IMR-90 (cell line): ENCODE measurements around the gene DOCK2. TPM values are rescaled to one million over a fixed set of nuclear protein-coding genes. Genes with fewer than 3 reads are reported as not detected.

Experiments
- ATAC-seq: fragments of 200-7000 bp; cut with Tn5 transposase; 2 replicates; pipeline ENCODE4 v1.9.1; 2020; ENCODE audit warnings: low read depth, mild to moderate bottlenecking, moderate library complexity
- BruUV-seq: library from RNA; stranded (reverse); fragments of 400-500 nt; replicated peaks from 2 replicates; lab custom pipeline; 2021; lab: Mats Ljungman, UMichigan
- CTCF ChIA-PET: fragments of 300-600 bp; formaldehyde crosslinking; extraction: SDS; loops from one replicate; lab custom pipeline; 2021; ENCODE audit warnings: antibody characterized with exemption; lab: Yijun Ruan, JAX
- POLR2A ChIA-PET: fragments of 300-600 bp; sonication (Branson Sonifier 250); formaldehyde crosslinking; loops from one replicate; lab custom pipeline; 2022; ENCODE audit warnings: antibody characterized with exemption; ENCODE audit not compliant: unreplicated experiment; lab: Charles Lee
- DNase-seq: peaks from one replicate; pipeline ENCODE4 v3.0.0; 2013
- H2AFZ ChIP-seq: replicated peaks from 2 replicates; pipeline ENCODE3; 2013; ENCODE audit warnings: low read length, mild to moderate bottlenecking; ENCODE audit not compliant: poor library complexity
- H2AK5ac ChIP-seq: 2 replicates; pipeline ENCODE4 v1.6.1; 2013; ENCODE audit warnings: low read depth, low read length, inconsistent platforms
- H2AK9ac ChIP-seq: replicated peaks from 2 replicates; pipeline ENCODE3; 2013; ENCODE audit warnings: mild to moderate bottlenecking, low read depth, low read length, moderate library complexity; ENCODE audit not compliant: poor library complexity
- H2BK120ac ChIP-seq: 2 replicates; pipeline ENCODE4 v1.6.1; 2013; ENCODE audit warnings: low read depth, low read length, inconsistent platforms
- H2BK15ac ChIP-seq: 3 replicates; pipeline ENCODE4 v1.6.1; 2013; ENCODE audit warnings: low read depth, low read length, inconsistent platforms
- H2BK20ac ChIP-seq: 2 replicates; pipeline ENCODE4 v1.6.1; 2013; ENCODE audit warnings: low read depth, mild to moderate bottlenecking, inconsistent platforms, low read length, moderate library complexity
- H2BK5ac ChIP-seq: 2 replicates; pipeline ENCODE4 v1.6.1; 2013; ENCODE audit warnings: mild to moderate bottlenecking, low read depth, low read length, inconsistent platforms; ENCODE audit not compliant: poor library complexity, severe bottlenecking
- H3K14ac ChIP-seq: replicated peaks from 2 replicates; pipeline ENCODE4 v1.6.1; 2013; ENCODE audit warnings: low read depth, low read length, inconsistent platforms
- H3K18ac ChIP-seq: 2 replicates; pipeline ENCODE4 v1.6.1; 2013; ENCODE audit warnings: low read depth, low read length, control low read depth
- H3K23ac ChIP-seq: 2 replicates; pipeline ENCODE4 v1.6.1; 2013; ENCODE audit warnings: low read depth, low read length, inconsistent platforms
- H3K27ac ChIP-seq: 2 replicates; pipeline ENCODE4 v1.5.1; 2013; ENCODE audit warnings: mild to moderate bottlenecking, control low read depth, low read length; ENCODE audit not compliant: insufficient read depth
- H3K27me3 ChIP-seq: 2 replicates; pipeline ENCODE4 v1.6.1; 2013; ENCODE audit warnings: low read length; ENCODE audit not compliant: control insufficient read depth, insufficient read depth
- H3K36me3 ChIP-seq: 2 replicates; pipeline ENCODE4 v1.6.1; 2013; ENCODE audit warnings: low read length, mixed read lengths; ENCODE audit not compliant: control insufficient read depth, insufficient read depth
- H3K4ac ChIP-seq: 2 replicates; pipeline ENCODE4 v1.6.1; 2013; ENCODE audit warnings: low read depth, low read length, inconsistent platforms
- H3K4me1 ChIP-seq: 2 replicates; pipeline ENCODE4 v1.6.1; 2013; ENCODE audit warnings: low read length, mixed read lengths; ENCODE audit not compliant: control insufficient read depth, insufficient read depth
- H3K4me2 ChIP-seq: 2 replicates; pipeline ENCODE4 v1.6.1; 2013; ENCODE audit warnings: low read depth, mild to moderate bottlenecking, control low read depth, low read length, moderate library complexity
- H3K4me3 ChIP-seq: 2 replicates; pipeline ENCODE4 v1.5.1; 2013; ENCODE audit warnings: low read depth, mild to moderate bottlenecking, control low read depth, low read length, moderate library complexity; ENCODE audit not compliant: insufficient read depth
- H3K56ac ChIP-seq: 2 replicates; pipeline ENCODE4 v1.6.1; 2013; ENCODE audit warnings: low read length, inconsistent platforms; ENCODE audit not compliant: insufficient read depth; ENCODE audit errors: extremely low read depth
- H3K79me1 ChIP-seq, 2 experiments: 2 replicates each; pipeline ENCODE4 v1.6.1; 2013; ENCODE audit warnings: low read length in 2 of 2, inconsistent platforms in 1 of 2, low read depth in 1 of 2
- H3K9ac ChIP-seq: 2 replicates; pipeline ENCODE4 v1.6.1; 2013; ENCODE audit warnings: low read depth, low read length, control low read depth
- H3K9me1 ChIP-seq: 2 replicates; pipeline ENCODE4 v1.6.1; 2013; ENCODE audit warnings: low read length, inconsistent platforms; ENCODE audit not compliant: insufficient read depth
- H3K9me3 ChIP-seq: 2 replicates; pipeline ENCODE4 v1.6.1; 2013; ENCODE audit warnings: low read length; ENCODE audit not compliant: control insufficient read depth, insufficient read depth
- H4K20me1 ChIP-seq: 2 replicates; pipeline ENCODE4 v1.6.1; 2013; ENCODE audit warnings: low read length, inconsistent platforms; ENCODE audit not compliant: insufficient read depth
- H4K5ac ChIP-seq: 2 replicates; pipeline ENCODE4 v1.6.1; 2013; ENCODE audit warnings: mild to moderate bottlenecking, low read depth, low read length, control low read depth
- H4K8ac ChIP-seq, 2 experiments: 2 replicates each; pipeline ENCODE4 v1.6.1; 2013; ENCODE audit warnings: low read depth in 2 of 2, low read length in 2 of 2, control low read depth in 1 of 2, inconsistent platforms in 1 of 2
- H4K91ac ChIP-seq: 2 replicates; pipeline ENCODE4 v1.6.1; 2013; ENCODE audit warnings: low read depth, low read length, inconsistent platforms; ENCODE audit not compliant: insufficient read depth
- BHLHE40 ChIP-seq: fragments of 150-350 bp; IDR thresholded peaks from 2 replicates; pipeline ENCODE4 v1.6.1; 2016; ENCODE audit warnings: mild to moderate bottlenecking, low read depth, low read length
- CEBPB ChIP-seq: IDR thresholded peaks from 2 replicates; pipeline ENCODE4 v1.6.1; 2012; ENCODE audit warnings: low read depth, low read length, improper control_type of control experiment
- CHD1 ChIP-seq: IDR thresholded peaks from 2 replicates; pipeline ENCODE4 v1.6.1; 2012; ENCODE audit warnings: low read depth, low read length, improper control_type of control experiment
- CTCF ChIP-seq: conservative IDR thresholded peaks from 2 replicates; pipeline ENCODE4 v1.5.1; 2012; ENCODE audit warnings: mild to moderate bottlenecking, low read depth, low read length, improper control_type of control experiment
- ELK1 ChIP-seq: fragments of 150-350 bp; IDR thresholded peaks from 2 replicates; pipeline ENCODE4 v1.6.1; 2016; ENCODE audit warnings: low read depth, mild to moderate bottlenecking, low read length, moderate library complexity, borderline replicate concordance
- FOS ChIP-seq: fragments of 150-350 bp; IDR thresholded peaks from 2 replicates; pipeline ENCODE4 v1.6.1; 2016; ENCODE audit warnings: low read depth, low read length
- MAFK ChIP-seq: IDR thresholded peaks from 2 replicates; pipeline ENCODE4 v1.6.1; 2012; ENCODE audit warnings: low read depth, low read length, improper control_type of control experiment
- MAZ ChIP-seq: IDR thresholded peaks from 2 replicates; pipeline ENCODE4 v1.6.1; 2012; ENCODE audit warnings: low read depth, mild to moderate bottlenecking, low read length, improper control_type of control experiment, moderate library complexity, borderline replicate concordance
- MXI1 ChIP-seq: IDR thresholded peaks from 2 replicates; pipeline ENCODE4 v1.6.1; 2012; ENCODE audit warnings: low read depth, mild to moderate bottlenecking, low read length, moderate library complexity, borderline replicate concordance
- POLR2A ChIP-seq: IDR thresholded peaks from 2 replicates; pipeline ENCODE4 v1.6.1; 2012; ENCODE audit warnings: mild to moderate bottlenecking, low read depth, low read length
- RAD21 ChIP-seq: IDR thresholded peaks from 2 replicates; pipeline ENCODE4 v1.6.1; 2012; ENCODE audit warnings: low read length, improper control_type of control experiment
- RCOR1 ChIP-seq: IDR thresholded peaks from 2 replicates; pipeline ENCODE4 v1.6.1; 2012; ENCODE audit warnings: mild to moderate bottlenecking, low read length, improper control_type of control experiment; ENCODE audit not compliant: insufficient replicate concordance
- SMC3 ChIP-seq: fragments of 150-350 bp; IDR thresholded peaks from 2 replicates; pipeline ENCODE4 v1.6.1; 2016; ENCODE audit warnings: low read depth, mild to moderate bottlenecking, antibody characterized with exemption, low read length, moderate library complexity
- USF2 ChIP-seq: fragments of 150-350 bp; IDR thresholded peaks from 2 replicates; pipeline ENCODE4 v1.6.1; 2017; ENCODE audit warnings: mild to moderate bottlenecking, antibody characterized with exemption, low read length, low read depth
- WGBS, 2 experiments: methylation state at CpG; one replicate each; pipeline versions ENCODE4 v1.1.5 to v1.1.7; 2013; ENCODE audit warnings: missing lambda C conversion rate in 2 of 2; ENCODE audit not compliant: insufficient read length in 1 of 2; ENCODE audit errors: extremely low coverage in 2 of 2; 5-methylcytosine and 5-hydroxymethylcytosine counted together
- dilution Hi-C: fragments of 300-500 bp; cut with HindIII; formaldehyde crosslinking; loops from one replicate; pipeline ENCODE4 v1.14.3; 2018; ENCODE audit warnings: low sequenced_read_pairs; ENCODE audit not compliant: unreplicated experiment
- in situ Hi-C: fragments of 300-500 bp; cut with MboI; formaldehyde crosslinking; loops from 3 replicates; pipeline ENCODE4 v1.14.3; 2019; ENCODE audit warnings: low sequenced_read_pairs, inconsistent platforms, mixed read lengths
- intact Hi-C: fragments of 100-400 bp; cut with micrococcal nuclease; formaldehyde crosslinking; loops from 2 replicates; pipeline ENCODE4 v1.10.0; 2022
- polyA plus RNA-seq, 3 experiments: library from polyadenylated mRNA; depleted of rRNA; stranded (reverse); fragments of >200 nt; gene quantifications; 2 replicates each; pipeline ENCODE4 v1.2.3, GENCODE V29; 2012; ENCODE audit warnings: low replicate concordance in 1 of 3
- total RNA-seq: library from RNA; depleted of rRNA; stranded (reverse); fragments of >200 nt; gene quantifications from 2 replicates; pipeline ENCODE4 v1.2.3, GENCODE V29; 2012

The DOCK2 gene
- total and polyA plus RNA-seq, 2 of the 4 experiments (the other 2 are of a cell fraction), result 0.72 to 3.0 TPM

DNA sequence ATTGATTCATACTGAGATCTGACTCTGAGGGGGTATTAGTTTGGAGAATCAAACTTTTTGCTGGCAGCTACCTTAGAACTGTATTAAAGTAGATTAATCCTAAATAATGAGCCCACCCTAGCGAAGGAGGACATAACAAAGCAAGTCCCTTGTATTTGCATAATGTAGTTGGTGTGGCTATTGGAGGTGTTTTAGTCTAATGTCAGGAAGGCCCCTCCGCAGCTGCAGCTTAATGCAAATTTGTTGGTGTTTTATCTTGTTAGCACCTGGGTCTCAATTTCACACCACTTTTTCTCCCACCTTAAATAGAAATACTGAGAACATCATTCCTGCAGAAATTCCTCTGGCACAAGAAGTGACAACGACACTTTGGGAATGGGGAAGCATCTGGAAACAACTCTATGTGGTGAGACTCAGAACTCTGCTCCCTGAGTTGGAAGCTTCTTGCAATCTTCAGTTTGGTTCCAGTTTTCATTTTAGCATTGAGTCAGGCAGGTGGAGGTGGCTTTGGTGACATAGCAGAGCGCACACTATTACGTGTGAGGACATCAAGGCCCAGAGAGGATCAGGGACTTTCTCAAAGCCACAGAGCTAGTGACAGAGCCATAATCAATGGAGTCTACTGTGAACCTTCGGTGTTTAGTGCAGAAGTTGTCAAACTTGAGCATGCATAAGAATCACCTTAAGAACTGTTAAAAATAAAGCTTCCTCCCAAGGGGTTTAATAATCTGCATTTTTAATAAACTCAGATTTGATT lies 33.9 kb downstream of the DOCK2 start:
- H2BK20ac ChIP-seq, result no peak overlapping the region
- dilution Hi-C loops, result no loop called here
- no peak overlapping the region for H3K18ac ChIP-seq
- H3K27me3 ChIP-seq, result no peaks in the 10 kb centered on the region
- no peak overlapping the region for H2AK9ac ChIP-seq
- no peaks in the 10 kb centered on the region for H4K20me1 ChIP-seq
- H4K8ac ChIP-seq, result no peak overlapping the region
- POLR2A ChIA-PET, result no interaction called here
- no peak overlapping the region for H3K27ac ChIP-seq
- H2BK5ac ChIP-seq, result no peak overlapping the region
- H3K79me1 ChIP-seq, result no peaks in the 10 kb centered on the region
- no peak overlapping the region for H3K9ac ChIP-seq
- no peaks in the 10 kb centered on the region for H3K36me3 ChIP-seq
- H2BK15ac ChIP-seq, result no peak overlapping the region
- no peak overlapping the region for H3K4me2 ChIP-seq
- in situ Hi-C loops, result no loop called here
- H3K14ac ChIP-seq, result no peak overlapping the region
- no peak overlapping the region for H4K91ac ChIP-seq
- H3K4ac ChIP-seq, result no peak overlapping the region
- H3K4me3 ChIP-seq, result no peak overlapping the region
- H3K4me1 ChIP-seq, result peaks cover 5% of the 10 kb centered on the region
- no peaks in the 10 kb centered on the region for H3K9me3 ChIP-seq
- no peak overlapping the region for H3K56ac ChIP-seq
- WGBS, 2 experiments, result 89% methylated on average over 3 of the region's 6 CpGs; no CpG with 5 or more reads in 1 of the 2 experiments
- no TSS peak for BruUV-seq
- ATAC-seq (no peak), DNase-seq (no peak)
- H3K9me1 ChIP-seq, result peaks cover 3% of the 10 kb centered on the region; the same call in 1 of the 2 replicates
- CTCF ChIA-PET, result interaction anchor here (1.1 to 2.2 kb wide), 4 partner anchors 12 to 309 kb away, joined by 3 to 7 read pairs (median 4); partner anchors contain the start of gene INSYN2B
- 0 out of 2 replicates have a peak overlapping the region, but pooled peaks have one; percentile 6 for H2AK5ac ChIP-seq
- peak overlapping the region; percentile 27; the same call in 1 of the 2 replicates for H2BK120ac ChIP-seq
- H2AFZ ChIP-seq, result no peak overlapping the region
- no peak overlapping the region for H4K5ac ChIP-seq
- intact Hi-C loops, result no loop called here
- no peak for TF ChIP-seq CTCF
- TF ChIP-seq ELK1, result no peak
- TF ChIP-seq MXI1, result no peak
- no peak for TF ChIP-seq SMC3
- no peak for TF ChIP-seq MAZ
- no peak for TF ChIP-seq CEBPB
- TF ChIP-seq MAFK, result no peak
- TF ChIP-seq RAD21, result no peak
- TF ChIP-seq POLR2A, result no peak
- TF ChIP-seq USF2, result no peak
- TF ChIP-seq CHD1, result no peak
- TF ChIP-seq RCOR1, result no peak
- TF ChIP-seq FOS, result no peak
- no peak for TF ChIP-seq BHLHE40
- H3K23ac ChIP-seq, result no peak overlapping the region
